Vagina (tissue), 2 donors: ENCODE results near the gene DKK3. TPM values are rescaled to one million over a fixed set of nuclear protein-coding genes. Genes with fewer than 3 reads are reported as not detected.

Experiments
- DNase-seq, 2 donors: peaks; one replicate each; pipeline ENCODE4 v3.0.0-alpha.2; 2017; ENCODE audit errors: extremely low spot score in 2 of 2
- H3K27ac ChIP-seq: fragments of 200-600 bp; sonication (generic); one replicate; pipeline ENCODE4 v1.5.1; 2019
- H3K27me3 ChIP-seq: fragments of 200-600 bp; sonication (generic); one replicate; pipeline ENCODE4 v1.5.1; 2019
- H3K36me3 ChIP-seq, 2 donors: fragments of 200-600 bp; sonication (generic); one replicate each; pipeline ENCODE4 v1.5.1; 2017 to 2019
- H3K4me1 ChIP-seq: fragments of 200-600 bp; sonication (generic); one replicate; pipeline ENCODE4 v1.5.1; 2019
- H3K4me3 ChIP-seq, 2 donors: fragments of 200-600 bp; sonication (generic); 1 replicate in 1 of 2; 2 replicates in 1 of 2; pipeline ENCODE4 v1.5.1; 2016 to 2019
- H3K9me3 ChIP-seq: fragments of 200-600 bp; sonication (generic); one replicate; pipeline ENCODE4 v1.5.1; 2019
- POLR2A ChIP-seq, 2 donors: fragments of 450-650 bp; IDR thresholded peaks; one replicate each; pipeline ENCODE4 v1.6.1; 2017; ENCODE audit warnings: antibody characterized with exemption in 2 of 2, mild to moderate bottlenecking in 2 of 2, moderate library complexity in 2 of 2
- POLR2AphosphoS5 ChIP-seq, 2 donors: sonication (generic); formaldehyde crosslinking; IDR thresholded peaks; one replicate each; pipeline ENCODE4 v1.9.0; 2017; ENCODE audit warnings: antibody characterized with exemption in 2 of 2, mild to moderate bottlenecking in 2 of 2, low read depth in 1 of 2; ENCODE audit not compliant: insufficient read depth in 1 of 2
- intact Hi-C: fragments of 100-400 bp; cut with DNase I; formaldehyde crosslinking; loops from one replicate; pipeline ENCODE4 v1.15.1; 2023
- total RNA-seq: library from RNA; depleted of rRNA; stranded (reverse); fragments of >200 nt; gene quantifications from one replicate; pipeline ENCODE4 v1.2.3, GENCODE V29; 2016
- TF ChIP-seq, protein P1 (sequence below), 3 experiments: fragments of 450-650 bp in 2 of 3; fragments of 200-600 bp in 1 of 3; sonication (generic) in 1 of 3; IDR thresholded peaks; one replicate each; pipeline ENCODE4 v1.5.1; 2017 to 2019; ENCODE audit warnings: antibody characterized with exemption in 3 of 3, mild to moderate bottlenecking in 2 of 3, moderate library complexity in 2 of 3

DKK3 gene
- total RNA-seq, 1 donor from 2014 or later, result 110 TPM

DNA sequence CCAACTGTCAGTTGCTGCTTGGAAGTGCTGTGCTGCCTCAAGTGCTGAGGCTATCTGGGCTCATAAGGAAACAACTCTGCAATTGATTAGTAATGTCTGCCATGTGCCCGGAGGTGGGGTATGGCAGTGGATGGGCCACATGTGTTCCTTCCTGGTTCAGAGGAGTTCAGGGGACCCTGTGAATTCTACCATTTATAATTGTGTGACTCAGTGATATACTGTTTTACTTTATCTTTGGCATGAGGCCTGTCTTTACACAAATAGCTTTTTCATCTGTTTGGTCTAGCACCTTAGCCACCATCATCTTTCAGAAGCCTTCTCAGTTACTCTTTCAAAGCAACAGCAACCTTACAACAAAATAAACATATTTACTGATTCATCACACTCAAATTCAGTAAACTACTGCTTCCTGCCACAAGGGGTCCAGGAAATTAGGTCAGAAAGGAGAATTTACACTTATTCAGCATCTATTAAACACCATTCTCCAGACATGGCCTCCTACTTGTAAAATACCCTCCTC lies 20.9 kb downstream of the DKK3 start:
- DNase-seq, result no peak
- Histone ChIP-seq H3K27ac (peak overlapping the region; percentile 23), H3K4me1 (peaks cover 29% of the 10 kb centered on the region)

DNA sequence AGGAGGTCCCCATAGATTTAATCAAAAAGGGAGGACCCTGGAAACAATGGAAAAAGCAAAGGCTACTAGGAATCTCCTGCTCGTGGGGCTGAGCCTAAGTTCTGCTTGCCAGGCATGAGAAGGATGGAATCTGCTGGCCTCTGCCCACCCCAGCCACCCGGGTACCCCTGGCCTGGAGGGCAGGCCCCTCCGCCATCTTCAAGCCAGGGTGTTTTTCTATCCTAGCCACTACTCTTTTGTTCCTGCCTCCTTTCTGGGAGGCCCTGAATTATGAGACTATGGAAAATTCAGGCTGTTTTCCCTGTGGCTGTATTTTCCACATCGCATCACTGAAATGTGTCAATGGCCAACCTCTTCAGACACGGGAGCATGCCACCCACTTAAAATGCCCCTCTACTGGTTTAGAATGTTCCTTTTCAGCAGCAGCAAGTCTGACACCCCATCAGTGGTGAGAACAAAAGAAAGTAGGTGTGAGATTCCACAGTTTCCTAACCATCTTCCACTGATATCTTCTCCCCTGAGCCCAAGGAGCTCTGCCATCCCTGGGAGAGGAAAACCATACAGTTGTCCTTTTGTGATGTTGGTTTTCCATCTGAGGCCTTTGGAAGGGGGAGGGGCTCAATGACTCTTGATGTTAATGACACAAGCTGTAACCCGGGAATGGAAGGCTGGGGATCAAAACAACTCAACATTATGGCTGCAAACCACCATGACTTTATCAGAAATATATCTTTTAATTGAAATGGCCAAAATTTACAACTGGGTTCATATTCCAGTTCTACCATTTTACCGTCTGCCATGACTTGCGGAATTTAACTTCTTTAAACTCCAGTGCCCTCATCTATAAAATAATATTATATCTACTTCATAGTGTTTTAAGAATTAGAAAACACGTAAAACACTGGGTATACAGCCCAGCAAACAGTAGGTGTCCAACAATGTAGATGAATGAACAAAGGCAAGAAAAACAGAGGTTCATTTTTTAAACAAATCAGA lies 22.2 kb downstream of the DKK3 start:
- H3K9me3 ChIP-seq, result no peaks in the 10 kb centered on the region
- H3K4me1 ChIP-seq, result peaks cover 39% of the 10 kb centered on the region
- H3K36me3 ChIP-seq, result no peaks in the 10 kb centered on the region
- TF ChIP-seq POLR2A (IDR thresholded peaks at IDR 0.05) (no peak), POLR2AphosphoS5 (IDR thresholded peaks at IDR 0.05; ENCODE audit: insufficient read depth in 1 of 2, low read depth in 1 of 2) (no peak)
- TF ChIP-seq, protein P1, sequence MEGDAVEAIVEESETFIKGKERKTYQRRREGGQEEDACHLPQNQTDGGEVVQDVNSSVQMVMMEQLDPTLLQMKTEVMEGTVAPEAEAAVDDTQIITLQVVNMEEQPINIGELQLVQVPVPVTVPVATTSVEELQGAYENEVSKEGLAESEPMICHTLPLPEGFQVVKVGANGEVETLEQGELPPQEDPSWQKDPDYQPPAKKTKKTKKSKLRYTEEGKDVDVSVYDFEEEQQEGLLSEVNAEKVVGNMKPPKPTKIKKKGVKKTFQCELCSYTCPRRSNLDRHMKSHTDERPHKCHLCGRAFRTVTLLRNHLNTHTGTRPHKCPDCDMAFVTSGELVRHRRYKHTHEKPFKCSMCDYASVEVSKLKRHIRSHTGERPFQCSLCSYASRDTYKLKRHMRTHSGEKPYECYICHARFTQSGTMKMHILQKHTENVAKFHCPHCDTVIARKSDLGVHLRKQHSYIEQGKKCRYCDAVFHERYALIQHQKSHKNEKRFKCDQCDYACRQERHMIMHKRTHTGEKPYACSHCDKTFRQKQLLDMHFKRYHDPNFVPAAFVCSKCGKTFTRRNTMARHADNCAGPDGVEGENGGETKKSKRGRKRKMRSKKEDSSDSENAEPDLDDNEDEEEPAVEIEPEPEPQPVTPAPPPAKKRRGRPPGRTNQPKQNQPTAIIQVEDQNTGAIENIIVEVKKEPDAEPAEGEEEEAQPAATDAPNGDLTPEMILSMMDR (IDR thresholded peaks at IDR 0.05), result no peak
- no peak overlapping the region for H3K4me3 ChIP-seq
- H3K27ac ChIP-seq, result peak overlapping the region; percentile 2
- intact Hi-C loops, result no loop called here
- H3K27me3 ChIP-seq, result no peaks in the 10 kb centered on the region
- no peak for DNase-seq

More for the DNA sequence above, 20.9 kb downstream of the DKK3 start:
- Histone ChIP-seq H3K9me3 (no peaks in the 10 kb centered on the region), H3K27me3 (no peaks in the 10 kb centered on the region), H3K36me3 (no peaks in the 10 kb centered on the region), H3K4me3 (no peak overlapping the region)
- TF ChIP-seq POLR2A (IDR thresholded peaks at IDR 0.05) (no peak), POLR2AphosphoS5 (IDR thresholded peaks at IDR 0.05; ENCODE audit: insufficient read depth in 1 of 2, low read depth in 1 of 2) (no peak)
- TF ChIP-seq, protein P1 (IDR thresholded peaks at IDR 0.05), result no peak
- intact Hi-C loops, result no loop called here

DNA sequence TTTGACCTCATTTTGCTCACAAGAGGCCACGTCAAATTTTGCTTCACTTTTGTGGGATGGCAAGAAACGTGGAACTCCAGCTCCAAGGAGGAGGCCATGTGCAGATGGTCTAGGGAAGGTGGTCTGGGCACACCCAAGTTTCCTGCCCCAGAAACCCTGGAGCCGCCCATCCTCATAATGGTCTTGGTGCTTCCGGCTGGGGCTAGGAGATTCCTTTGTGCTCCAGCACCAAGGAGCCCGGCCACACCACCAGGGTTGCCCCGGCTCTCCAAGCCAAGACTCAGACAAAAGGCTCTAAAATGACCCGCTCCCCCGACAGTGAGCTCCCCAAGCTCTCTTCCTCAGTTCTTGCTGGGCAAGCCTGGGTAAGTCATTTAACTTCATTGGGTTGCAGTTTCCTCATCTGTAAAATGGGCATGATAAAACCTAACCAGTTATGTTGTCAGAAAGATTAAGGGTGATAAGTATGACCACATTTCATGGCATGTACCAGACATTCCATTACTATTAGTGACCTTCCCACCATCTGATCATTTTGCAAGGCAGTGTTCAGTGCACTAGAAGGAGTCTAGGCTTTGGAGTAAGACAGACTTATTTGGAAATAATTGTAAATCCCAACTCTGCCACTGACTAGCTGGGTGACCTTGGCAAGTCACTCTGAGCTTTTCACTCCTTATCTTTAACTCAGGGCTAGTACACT lies 23.3 kb downstream of the DKK3 start:
- no peak overlapping the region for H3K4me3 ChIP-seq
- H3K36me3 ChIP-seq, result no peaks in the 10 kb centered on the region
- DNase-seq, result no peak
- intact Hi-C loops, result no loop called here
- H3K27ac ChIP-seq, result peak overlapping the region; percentile 2
- peaks cover 37% of the 10 kb centered on the region for H3K4me1 ChIP-seq
- TF ChIP-seq POLR2AphosphoS5 (IDR thresholded peaks at IDR 0.05; ENCODE audit: insufficient read depth in 1 of 2, low read depth in 1 of 2) (no peak), POLR2A (IDR thresholded peaks at IDR 0.05) (no peak)
- TF ChIP-seq, protein P1 (IDR thresholded peaks at IDR 0.05), result no peak
- H3K27me3 ChIP-seq, result no peaks in the 10 kb centered on the region
- H3K9me3 ChIP-seq, result no peaks in the 10 kb centered on the region

DNA sequence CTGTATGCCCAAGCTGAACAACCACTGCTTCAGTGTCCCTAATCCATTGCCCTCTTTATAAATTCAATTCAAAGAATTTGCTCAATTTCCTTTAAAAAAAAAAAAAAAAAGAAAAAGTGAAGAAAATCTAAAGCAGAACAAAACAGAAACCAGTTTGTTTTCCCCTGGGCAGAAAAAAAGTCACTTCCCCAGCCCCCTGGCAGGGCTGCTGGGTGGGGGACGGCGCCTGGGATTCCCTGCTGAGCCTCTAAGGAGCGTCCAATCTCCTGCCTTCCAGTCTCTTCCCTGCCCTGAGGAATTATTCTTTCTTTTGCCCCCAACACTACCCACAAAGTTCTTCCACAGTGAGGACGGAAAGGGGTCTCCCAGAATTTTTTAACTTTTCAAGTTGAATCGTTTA lies 23.9 kb downstream of the DKK3 start:
- intact Hi-C loops, result no loop called here
- no peaks in the 10 kb centered on the region for H3K36me3 ChIP-seq
- no peak for DNase-seq
- H3K4me3 ChIP-seq, result no peak overlapping the region
- peaks cover 37% of the 10 kb centered on the region for H3K4me1 ChIP-seq
- H3K27ac ChIP-seq, result no peak overlapping the region
- H3K9me3 ChIP-seq, result no peaks in the 10 kb centered on the region
- no peaks in the 10 kb centered on the region for H3K27me3 ChIP-seq
- TF ChIP-seq, protein P1 (IDR thresholded peaks at IDR 0.05), result no peak
- TF ChIP-seq POLR2A (IDR thresholded peaks at IDR 0.05) (no peak), POLR2AphosphoS5 (IDR thresholded peaks at IDR 0.05; ENCODE audit: insufficient read depth in 1 of 2, low read depth in 1 of 2) (no peak)
